Panc1 (cell line): ENCODE results near the gene PCDH7. TPM values are rescaled to one million over a fixed set of nuclear protein-coding genes. Genes with fewer than 3 reads are reported as not detected.

ENCODE experiments used
- ATAC-seq: fragments of 200-7000 bp; cut with Tn5 transposase; 2 replicates; pipeline ENCODE4 v1.9.1; 2020; ENCODE audit warnings: mild to moderate bottlenecking, moderate library complexity
- BruUV-seq: library from RNA; stranded (reverse); fragments of 400-500 nt; replicated peaks from 2 replicates; lab custom pipeline; 2021; lab: Mats Ljungman, UMichigan
- CTCF ChIA-PET: fragments of 300-600 bp; sonication (Branson Sonifier 250); formaldehyde crosslinking; loops from one replicate; lab custom pipeline; 2022; ENCODE audit warnings: antibody characterized with exemption; lab: Charles Lee
- POLR2A ChIA-PET: fragments of 300-600 bp; sonication (Branson Sonifier 250); formaldehyde crosslinking; loops from one replicate; lab custom pipeline; 2022; ENCODE audit warnings: antibody characterized with exemption; lab: Charles Lee
- DNase-seq: peaks from one replicate; pipeline ENCODE4 v3.0.0-alpha.2; 2010; ENCODE audit warnings: low read depth, low spot score
- H3K27ac ChIP-seq: 2 replicates; pipeline ENCODE4 v1.5.1; 2011; ENCODE audit warnings: mild to moderate bottlenecking, low read length, inconsistent platforms
- H3K27me3 ChIP-seq: fragments of 200-500 bp; sonication (Bioruptor generic); 2 replicates; pipeline ENCODE4 v1.6.0; 2014; ENCODE audit warnings: low read length, inconsistent platforms; ENCODE audit not compliant: control insufficient read depth, insufficient read depth
- H3K36me3 ChIP-seq: fragments of 200-500 bp; sonication (Bioruptor generic); 2 replicates; pipeline ENCODE4 v1.5.1; 2014; ENCODE audit warnings: inconsistent platforms, mild to moderate bottlenecking, low read length, moderate library complexity; ENCODE audit not compliant: control insufficient read depth, insufficient read depth
- H3K4me1 ChIP-seq: 2 replicates; pipeline ENCODE4 v1.5.1; 2011; ENCODE audit warnings: inconsistent platforms, mild to moderate bottlenecking, low read length, moderate library complexity; ENCODE audit not compliant: control insufficient read depth, insufficient read depth
- H3K4me3 ChIP-seq, 2 experiments: 2 replicates each; pipeline ENCODE4 v1.5.1; 2011 to 2012; ENCODE audit warnings: low read depth in 2 of 2, low read length in 2 of 2, mild to moderate bottlenecking in 2 of 2, inconsistent platforms in 1 of 2, moderate library complexity in 1 of 2
- H3K9me3 ChIP-seq: fragments of 200-500 bp; sonication (Bioruptor generic); 2 replicates; pipeline ENCODE4 v1.5.1; 2014; ENCODE audit warnings: low read depth, mild to moderate bottlenecking, inconsistent platforms, low read length, moderate library complexity; ENCODE audit not compliant: control insufficient read depth, insufficient read depth
- CTCF ChIP-seq: fragments of 450-650 bp; IDR thresholded peaks from 2 replicates; pipeline ENCODE4 v1.5.1; 2017; ENCODE audit warnings: mild to moderate bottlenecking
- POLR2AphosphoS5 ChIP-seq: IDR thresholded peaks from 2 replicates; pipeline ENCODE4 v1.6.1; 2012; ENCODE audit warnings: mild to moderate bottlenecking, low read depth, low read length, moderate library complexity
- REST ChIP-seq, 2 experiments: IDR thresholded peaks; 2 replicates each; pipeline ENCODE4 v1.6.1; 2011 to 2012; ENCODE audit warnings: low read depth in 2 of 2, control low read depth in 1 of 2, low read length in 1 of 2, mild to moderate bottlenecking in 1 of 2, moderate library complexity in 1 of 2; ENCODE audit not compliant: insufficient read depth in 1 of 2
- SIN3A ChIP-seq: IDR thresholded peaks from 2 replicates; pipeline ENCODE4 v1.6.1; 2012; ENCODE audit warnings: low read depth, mild to moderate bottlenecking, low read length, moderate library complexity, borderline replicate concordance; ENCODE audit not compliant: insufficient read depth
- TCF7L2 ChIP-seq: IDR thresholded peaks from 2 replicates; pipeline ENCODE4 v1.6.1; 2011; ENCODE audit warnings: mild to moderate bottlenecking, low read depth, low read length, inconsistent platforms
- in situ Hi-C: cut with HindIII; loops from 2 replicates; pipeline ENCODE4 v1.10.0; 2016; ENCODE audit warnings: low sequenced_read_pairs, low pct_unique_long_range_greater_than_20kb
- intact Hi-C: fragments of 100-400 bp; cut with micrococcal nuclease; formaldehyde crosslinking; loops from one replicate; pipeline ENCODE4 v1.10.0; 2022; ENCODE audit not compliant: unreplicated experiment
- total RNA-seq: library from RNA; stranded (reverse); gene quantifications from one replicate; pipeline ENCODE4 v1.2.1, GENCODE V29; 2021; ENCODE audit not compliant: unreplicated experiment

The PCDH7 gene
- total RNA-seq, 1 experiment from 2014 or later: 31.6 TPM

GRCh38 chr4:30767147-30767845 is 47.1 kb downstream of the PCDH7 start:
- Histone ChIP-seq H3K4me1 (peaks cover 34% of the 10 kb centered on the region), H3K27me3 (no peaks in the 10 kb centered on the region), H3K36me3 (no peaks in the 10 kb centered on the region), H3K9me3 (no peaks in the 10 kb centered on the region), H3K27ac (peak overlapping the region; percentile 74), H3K4me3 (peak overlapping the region in 1 of 2 experiments; percentile 0; a peak in 1 of 4 replicates)
- no peak for TF ChIP-seq CTCF
- in situ Hi-C loops (no loop called here), intact Hi-C loops (no loop called here)
- no TSS peak for BruUV-seq
- ATAC-seq: no peak
- no peak for DNase-seq
- ChIA-PET POLR2A (no interaction called here), CTCF (no interaction called here)

- ChIA-PET CTCF (no interaction called here), POLR2A (no interaction called here)
- TF ChIP-seq TCF7L2 (no peak), POLR2AphosphoS5 (no peak), SIN3A (no peak), REST (IDR thresholded peaks at IDR 0.05; ENCODE audit: insufficient read depth in 1 of 2, low read depth in 2 of 2, low read length in 1 of 2) (no peak), CTCF (no peak)
- BruUV-seq: no TSS peak
- Histone ChIP-seq H3K4me3 (no peak overlapping the region), H3K36me3 (no peaks in the 10 kb centered on the region), H3K9me3 (no peaks in the 10 kb centered on the region), H3K27me3 (no peaks in the 10 kb centered on the region), H3K4me1 (peaks cover 34% of the 10 kb centered on the region), H3K27ac (peak overlapping the region; percentile 69)
- no peak for ATAC-seq
- intact Hi-C loops: no loop called here
- in situ Hi-C loops: no loop called here
- no peak for DNase-seq
These were observed 48.1 kb downstream of the PCDH7 start for GRCh38 chr4:30768277-30768676.
